GM12878 (cell line): Measurements from ENCODE around the gene MYO6. TPM values are rescaled to one million over a fixed set of nuclear protein-coding genes. Genes with fewer than 3 reads are reported as not detected.

Experiments
- ATAC-seq: fragments of 200-7000 bp; cut with Tn5 transposase; 3 replicates; pipeline ENCODE4 v1.9.1; 2020; ENCODE audit warnings: mild to moderate bottlenecking, moderate library complexity
- BruUV-seq: library from RNA; stranded (reverse); fragments of 400-500 nt; replicated peaks from 2 replicates; lab custom pipeline; 2021; lab: Mats Ljungman, UMichigan
- CTCF ChIA-PET: fragments of 300-600 bp; sonication (Branson Sonifier 250); formaldehyde crosslinking; extraction: SDS; loops from one replicate; lab custom pipeline; 2021; ENCODE audit warnings: inconsistent platforms; lab: Yijun Ruan, JAX
- POLR2A ChIA-PET: fragments of 350-600 bp; formaldehyde crosslinking; extraction: SDS; loops from one replicate; lab custom pipeline; 2021; ENCODE audit warnings: inconsistent platforms; lab: Charles Lee
- RAD21 ChIA-PET: fragments of 300-600 bp; sonication (Branson Sonifier 250); formaldehyde crosslinking; loops from one replicate; lab custom pipeline; 2023; ENCODE audit warnings: antibody characterized with exemption; ENCODE audit not compliant: unreplicated experiment; lab: Charles Lee
- SMC1A ChIA-PET: fragments of 300-600 bp; sonication (Branson Sonifier 250); formaldehyde crosslinking; loops from one replicate; lab custom pipeline; 2023; ENCODE audit not compliant: unreplicated experiment, uncharacterized antibody; lab: Charles Lee
- DNase-seq: peaks from one replicate; pipeline ENCODE4 v3.0.0-alpha.2; 2011; ENCODE audit warnings: low read depth, low spot score
- FAIRE-seq: peaks from 3 replicates; lab custom pipeline; 2011; peaks lifted over from hg19 to GRCh38; lab: Jason Lieb, UNC
- H2AFZ ChIP-seq: 2 replicates; pipeline ENCODE4 v1.6.0; 2011; ENCODE audit warnings: low read depth, low read length, control low read depth; ENCODE audit not compliant: control insufficient read depth
- H3K27ac ChIP-seq: 2 replicates; pipeline ENCODE4 v1.5.1; 2011; ENCODE audit warnings: control low read depth; ENCODE audit not compliant: control insufficient read depth, insufficient read depth
- H3K27me3 ChIP-seq, 2 experiments: replicated peaks in 1 of 2; 2 replicates each; pipeline versions ENCODE4 v1.6.0 to v1.6.1; 2011; ENCODE audit warnings: low read length in 1 of 2; ENCODE audit not compliant: control insufficient read depth in 2 of 2, insufficient read depth in 2 of 2
- H3K36me3 ChIP-seq, 2 experiments: 2 replicates each; pipeline ENCODE4 v1.5.1; 2011; ENCODE audit warnings: low read length in 1 of 2; ENCODE audit not compliant: control insufficient read depth in 2 of 2, insufficient read depth in 2 of 2
- H3K4me1 ChIP-seq: 2 replicates; pipeline ENCODE4 v1.6.1; 2011; ENCODE audit warnings: mild to moderate bottlenecking, low read length, moderate library complexity, mixed read lengths; ENCODE audit not compliant: control insufficient read depth, insufficient read depth
- H3K4me2 ChIP-seq: 2 replicates; pipeline ENCODE4 v1.6.0; 2011; ENCODE audit warnings: control low read depth; ENCODE audit not compliant: control insufficient read depth, insufficient read depth
- H3K4me3 ChIP-seq: fragments of 200-600 bp; sonication (generic); 2 replicates; pipeline ENCODE4 v1.5.1; 2016
- H3K79me2 ChIP-seq: 2 replicates; pipeline ENCODE4 v1.6.0; 2011; ENCODE audit warnings: low read length; ENCODE audit not compliant: control insufficient read depth, insufficient read depth
- H3K9ac ChIP-seq: 2 replicates; pipeline ENCODE4 v1.8.0; 2011; ENCODE audit warnings: low read length, control low read depth, mixed read lengths; ENCODE audit not compliant: control insufficient read depth, insufficient read depth
- H3K9me3 ChIP-seq: replicated peaks from 3 replicates; pipeline ENCODE4 v1.5.1; 2011; ENCODE audit warnings: mild to moderate bottlenecking, low read length; ENCODE audit not compliant: control insufficient read depth, insufficient read depth
- H4K20me1 ChIP-seq: 2 replicates; pipeline ENCODE4 v1.6.0; 2011; ENCODE audit not compliant: control insufficient read depth, insufficient read depth
- HCFC1 ChIP-seq: fragments of 150-350 bp; IDR thresholded peaks from 2 replicates; pipeline ENCODE4 v1.6.1; 2014; ENCODE audit warnings: low read length
- KAT2A ChIP-seq: conservative IDR thresholded peaks from 2 replicates; pipeline ENCODE4 v1.6.1; 2011; ENCODE audit warnings: low read depth, low read length; ENCODE audit not compliant: control insufficient read depth
- POLR2AphosphoS2 ChIP-seq: IDR thresholded peaks from 2 replicates; pipeline ENCODE4 v1.6.1; 2011; ENCODE audit warnings: low read depth, mild to moderate bottlenecking, low read length, improper control_type of control experiment, moderate library complexity
- RAD21 ChIP-seq: IDR thresholded peaks from 2 replicates; pipeline ENCODE4 v1.6.1; 2011; ENCODE audit warnings: mild to moderate bottlenecking, low read depth, low read length, moderate library complexity; ENCODE audit not compliant: insufficient read depth
- SREBF1 ChIP-seq: IDR thresholded peaks from 2 replicates; pipeline ENCODE4 v1.6.1; 2012; ENCODE audit warnings: mild to moderate bottlenecking, low read length
- SREBF2 ChIP-seq: IDR thresholded peaks from 2 replicates; pipeline ENCODE4 v1.6.1; 2012; ENCODE audit warnings: mild to moderate bottlenecking, low read length
- TAF1 ChIP-seq: IDR thresholded peaks from 2 replicates; pipeline ENCODE4 v1.6.1; 2011; ENCODE audit warnings: mild to moderate bottlenecking, low read depth, low read length, borderline replicate concordance
- ZNF217 ChIP-seq: fragments of 450-650 bp; IDR thresholded peaks from 2 replicates; pipeline ENCODE4 v1.6.1; 2017; ENCODE audit warnings: antibody characterized with exemption, mild to moderate bottlenecking
- ZNF622 ChIP-seq: fragments of 450-650 bp; IDR thresholded peaks from 2 replicates; pipeline ENCODE4 v1.6.1; 2017; ENCODE audit warnings: mild to moderate bottlenecking, inconsistent platforms
- WGBS: methylation state at CpG from one replicate; pipeline ENCODE4 v1.1.6; 2016; ENCODE audit warnings: low lambda C conversion rate; ENCODE audit not compliant: insufficient replicate concordance, insufficient coverage; ENCODE audit errors: missing lambda C conversion rate; 5-methylcytosine and 5-hydroxymethylcytosine counted together
- in situ Hi-C: fragments of 300-500 bp; cut with MboI; formaldehyde crosslinking; loops from 9 replicates; pipeline ENCODE4 v1.14.3; 2018; ENCODE audit warnings: mixed read lengths
- intact Hi-C: fragments of 100-400 bp; cut with micrococcal nuclease; formaldehyde crosslinking; loops from one replicate; pipeline ENCODE4 v1.14.2; 2022; ENCODE audit not compliant: unreplicated experiment
- polyA plus RNA-seq, 11 experiments: library from polyadenylated mRNA; depleted of rRNA in 4 of 11; unstranded in 6 of 11; stranded (reverse) in 5 of 11; fragments of >200 nt; fragmentation: Nextera tagmentation in 4 of 11; fragmentation: Illumina TruSeq in 1 of 11; extraction: Ambion mirVana in 4 of 11; extraction: Trizol in 1 of 11; gene quantifications; 1 replicate in 1 of 11; 2 replicates in 10 of 11; pipeline versions ENCODE4 v1.2.1 to v1.2.3, GENCODE V29; 2011 to 2016; ENCODE audit warnings: inconsistent platforms in 2 of 11, missing spikeins in 2 of 11, low read depth in 1 of 11
- total RNA-seq, 4 experiments: library from RNA; depleted of rRNA in 3 of 4; stranded (reverse); fragments of >200 nt in 3 of 4; fragmentation: Illumina TruSeq in 1 of 4; extraction: Trizol in 1 of 4; gene quantifications; 2 replicates each; pipeline versions ENCODE4 v1.2.1 to v1.2.3, GENCODE V29; 2013 to 2021
- TF ChIP-seq, protein P1 (sequence below): IDR thresholded peaks from 2 replicates; pipeline ENCODE4 v1.6.1; 2011; ENCODE audit warnings: mild to moderate bottlenecking, low read depth, low read length, moderate library complexity; ENCODE audit not compliant: insufficient replicate concordance
- TF ChIP-seq, protein P2 (sequence below): fragments of 450-650 bp; IDR thresholded peaks from 2 replicates; pipeline ENCODE4 v1.6.1; 2016; ENCODE audit warnings: mild to moderate bottlenecking
- TF ChIP-seq, protein P3 (sequence below): fragments of 150-350 bp; IDR thresholded peaks from 2 replicates; pipeline ENCODE4 v1.6.1; 2014; ENCODE audit warnings: mild to moderate bottlenecking, low read depth, low read length

Gene MYO6
- total and polyA plus RNA-seq, 10 of the 15 experiments (the other 5 are each of a cell fraction or from before 2014, with no cell fraction given) = 7.9 to 30.4 (median 16.8) TPM

DNA sequence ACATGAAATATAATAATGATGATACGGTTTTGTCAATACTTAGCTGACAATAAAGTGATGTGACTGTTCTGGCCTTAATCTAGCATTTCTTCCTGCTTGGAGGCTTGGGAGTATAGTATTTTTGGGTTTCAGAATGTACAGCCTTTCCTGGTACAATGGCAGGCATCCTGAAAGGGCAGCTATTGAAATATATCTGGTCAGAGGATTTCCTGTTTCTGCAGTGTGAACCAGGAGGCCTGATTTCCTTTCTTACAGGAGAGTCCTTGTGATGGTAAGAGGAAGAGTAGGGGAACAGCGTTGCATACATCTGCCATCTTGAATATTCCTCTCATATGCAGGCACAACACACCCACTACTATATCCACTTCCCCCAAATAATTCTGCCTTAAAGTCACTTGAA is 93.7 kb downstream of the MYO6 start:
- H3K27me3 ChIP-seq = no peaks in the 10 kb centered on the region
- CTCF ChIA-PET = interaction anchor here (1.5 to 2.3 kb wide), 3 partner anchors 11 to 51 kb away, joined by 3 to 6 read pairs (median 4); no protein-coding TSS in a partner anchor
- no peaks in the 10 kb centered on the region for H4K20me1 ChIP-seq
- no peak overlapping the region for H3K9ac ChIP-seq
- no TSS peak for BruUV-seq
- H3K4me2 ChIP-seq = no peak overlapping the region
- ATAC-seq (no peak), FAIRE-seq (no peak), DNase-seq (no peak)
- H3K27ac ChIP-seq = no peak overlapping the region
- H3K4me3 ChIP-seq = no peak overlapping the region
- in situ Hi-C loops = no loop called here
- no peaks in the 10 kb centered on the region; a peak in 1 of 4 replicates for H3K36me3 ChIP-seq
- no peaks in the 10 kb centered on the region for H3K4me1 ChIP-seq
- RAD21 ChIA-PET = interaction anchor here (1.6 kb wide), 1 partner anchor 50 kb away, joined by 4 read pairs; no protein-coding TSS in a partner anchor
- peak overlapping the region; percentile 7; the same call in 1 of the 2 replicates for H2AFZ ChIP-seq
- POLR2A ChIA-PET = no interaction called here
- TF ChIP-seq TAF1 = no peak
- no peak for TF ChIP-seq RAD21
- TF ChIP-seq, protein P1, sequence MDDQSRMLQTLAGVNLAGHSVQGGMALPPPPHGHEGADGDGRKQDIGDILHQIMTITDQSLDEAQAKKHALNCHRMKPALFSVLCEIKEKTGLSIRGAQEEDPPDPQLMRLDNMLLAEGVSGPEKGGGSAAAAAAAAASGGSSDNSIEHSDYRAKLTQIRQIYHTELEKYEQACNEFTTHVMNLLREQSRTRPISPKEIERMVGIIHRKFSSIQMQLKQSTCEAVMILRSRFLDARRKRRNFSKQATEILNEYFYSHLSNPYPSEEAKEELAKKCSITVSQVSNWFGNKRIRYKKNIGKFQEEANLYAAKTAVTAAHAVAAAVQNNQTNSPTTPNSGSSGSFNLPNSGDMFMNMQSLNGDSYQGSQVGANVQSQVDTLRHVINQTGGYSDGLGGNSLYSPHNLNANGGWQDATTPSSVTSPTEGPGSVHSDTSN = no peak
- no peak for TF ChIP-seq SREBF2
- no peak for TF ChIP-seq SREBF1
- TF ChIP-seq, protein P2, sequence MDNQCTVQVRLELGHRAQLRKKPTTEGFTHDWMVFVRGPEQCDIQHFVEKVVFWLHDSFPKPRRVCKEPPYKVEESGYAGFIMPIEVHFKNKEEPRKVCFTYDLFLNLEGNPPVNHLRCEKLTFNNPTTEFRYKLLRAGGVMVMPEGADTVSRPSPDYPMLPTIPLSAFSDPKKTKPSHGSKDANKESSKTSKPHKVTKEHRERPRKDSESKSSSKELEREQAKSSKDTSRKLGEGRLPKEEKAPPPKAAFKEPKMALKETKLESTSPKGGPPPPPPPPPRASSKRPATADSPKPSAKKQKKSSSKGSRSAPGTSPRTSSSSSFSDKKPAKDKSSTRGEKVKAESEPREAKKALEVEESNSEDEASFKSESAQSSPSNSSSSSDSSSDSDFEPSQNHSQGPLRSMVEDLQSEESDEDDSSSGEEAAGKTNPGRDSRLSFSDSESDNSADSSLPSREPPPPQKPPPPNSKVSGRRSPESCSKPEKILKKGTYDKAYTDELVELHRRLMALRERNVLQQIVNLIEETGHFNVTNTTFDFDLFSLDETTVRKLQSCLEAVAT = no peak
- no peak for TF ChIP-seq HCFC1
- TF ChIP-seq, protein P3, sequence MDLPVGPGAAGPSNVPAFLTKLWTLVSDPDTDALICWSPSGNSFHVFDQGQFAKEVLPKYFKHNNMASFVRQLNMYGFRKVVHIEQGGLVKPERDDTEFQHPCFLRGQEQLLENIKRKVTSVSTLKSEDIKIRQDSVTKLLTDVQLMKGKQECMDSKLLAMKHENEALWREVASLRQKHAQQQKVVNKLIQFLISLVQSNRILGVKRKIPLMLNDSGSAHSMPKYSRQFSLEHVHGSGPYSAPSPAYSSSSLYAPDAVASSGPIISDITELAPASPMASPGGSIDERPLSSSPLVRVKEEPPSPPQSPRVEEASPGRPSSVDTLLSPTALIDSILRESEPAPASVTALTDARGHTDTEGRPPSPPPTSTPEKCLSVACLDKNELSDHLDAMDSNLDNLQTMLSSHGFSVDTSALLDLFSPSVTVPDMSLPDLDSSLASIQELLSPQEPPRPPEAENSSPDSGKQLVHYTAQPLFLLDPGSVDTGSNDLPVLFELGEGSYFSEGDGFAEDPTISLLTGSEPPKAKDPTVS = no peak
- no peak for TF ChIP-seq ZNF622
- TF ChIP-seq POLR2AphosphoS2 = no peak
- no peak for TF ChIP-seq KAT2A
- TF ChIP-seq ZNF217 = no peak
- WGBS = 37% methylated on average over 2 of the region's 2 CpGs
- intact Hi-C loops = no loop called here
- SMC1A ChIA-PET = interaction anchor here (0.6 to 1.1 kb wide), 3 partner anchors 8 to 78 kb away, joined by 3 to 5 read pairs (median 3); no protein-coding TSS in a partner anchor
- H3K9me3 ChIP-seq = no peaks in the 10 kb centered on the region
- H3K79me2 ChIP-seq = no peaks in the 10 kb centered on the region
